Right lobe of liver (tissue), 4 donors: ENCODE data around the gene SLC6A19.

Source experiments
- POLR2A ChIP-seq: fragments of 450-650 bp; IDR thresholded peaks from one replicate; pipeline ENCODE4 v1.6.1; 2017; ENCODE audit warnings: antibody characterized with exemption, mild to moderate bottlenecking
- TF ChIP-seq, protein P1 (sequence below), 4 donors: fragments of 200-600 bp in 3 of 4; fragments of 450-650 bp in 1 of 4; IDR thresholded peaks; one replicate each; pipeline versions ENCODE4 v1.5.1 to v1.8.0; 2016 to 2022; ENCODE audit warnings: antibody characterized with exemption in 4 of 4, mild to moderate bottlenecking in 2 of 4
- donor health status: DM: no; HTN: no; CAD: no.
- donor health status: DM: no; HTN: no; CAD: no.
- donor health status: DM: no; HTN: yes; CAD: no.

DNA sequence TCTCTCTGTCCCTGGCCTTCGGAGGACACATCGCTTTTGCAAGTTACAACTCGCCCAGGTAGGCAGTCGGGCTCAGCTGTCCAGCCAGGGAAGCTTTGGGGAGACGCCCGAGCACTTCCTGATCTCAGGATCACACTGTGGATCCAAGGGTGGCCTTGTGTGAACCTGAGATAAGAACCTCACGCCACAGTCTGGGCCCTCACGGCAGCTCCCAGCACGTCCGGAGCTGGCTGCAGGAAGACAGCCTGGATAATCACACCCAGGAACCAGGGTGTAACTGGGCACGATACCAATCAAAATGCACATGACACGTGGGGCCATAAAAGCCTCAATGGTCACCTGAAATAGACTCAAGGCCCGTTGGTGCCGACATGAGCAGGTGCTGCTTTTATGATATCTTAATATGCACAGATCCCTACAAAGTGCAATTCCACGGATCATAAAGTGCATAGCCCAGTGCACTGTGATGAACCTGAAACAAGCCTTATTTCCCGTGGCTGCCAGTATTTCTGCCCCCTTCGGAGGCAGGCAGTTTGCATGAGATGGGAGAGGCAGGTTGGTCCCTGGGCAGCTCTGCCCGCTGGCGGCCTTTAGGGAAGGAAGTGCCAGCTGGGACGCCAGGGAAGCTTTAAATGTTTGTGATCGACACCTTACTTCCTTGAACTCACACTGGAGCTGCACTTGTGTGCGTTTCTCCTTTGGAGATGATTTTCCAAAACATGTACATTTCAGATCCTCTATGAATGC lies 38.3 kb downstream of the SLC6A19 start:
- TF ChIP-seq, protein P1, sequence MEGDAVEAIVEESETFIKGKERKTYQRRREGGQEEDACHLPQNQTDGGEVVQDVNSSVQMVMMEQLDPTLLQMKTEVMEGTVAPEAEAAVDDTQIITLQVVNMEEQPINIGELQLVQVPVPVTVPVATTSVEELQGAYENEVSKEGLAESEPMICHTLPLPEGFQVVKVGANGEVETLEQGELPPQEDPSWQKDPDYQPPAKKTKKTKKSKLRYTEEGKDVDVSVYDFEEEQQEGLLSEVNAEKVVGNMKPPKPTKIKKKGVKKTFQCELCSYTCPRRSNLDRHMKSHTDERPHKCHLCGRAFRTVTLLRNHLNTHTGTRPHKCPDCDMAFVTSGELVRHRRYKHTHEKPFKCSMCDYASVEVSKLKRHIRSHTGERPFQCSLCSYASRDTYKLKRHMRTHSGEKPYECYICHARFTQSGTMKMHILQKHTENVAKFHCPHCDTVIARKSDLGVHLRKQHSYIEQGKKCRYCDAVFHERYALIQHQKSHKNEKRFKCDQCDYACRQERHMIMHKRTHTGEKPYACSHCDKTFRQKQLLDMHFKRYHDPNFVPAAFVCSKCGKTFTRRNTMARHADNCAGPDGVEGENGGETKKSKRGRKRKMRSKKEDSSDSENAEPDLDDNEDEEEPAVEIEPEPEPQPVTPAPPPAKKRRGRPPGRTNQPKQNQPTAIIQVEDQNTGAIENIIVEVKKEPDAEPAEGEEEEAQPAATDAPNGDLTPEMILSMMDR (IDR thresholded peaks at IDR 0.05) = no peak
- no peak for TF ChIP-seq POLR2A
